ENCODE results near the gene ADAMTSL5.

Gene ADAMTSL5

GRCh38 chr19:1512671-1513498 lies at the start of gene ADAMTSL5:
TSS of gene ADAMTSL5 (minus strand) at chr19:1513019. CDS start at chr19:1510943, 2,076 bp downstream.
- no peak for TF ChIP-seq CTCF (conservative IDR thresholded peaks at IDR 0.05; ENCODE audit: low read length)
- H3K4me3 ChIP-seq (ENCODE audit: low read length): peak within 1 kb of the TSS; percentile 89
- DNase-seq (ENCODE audit: low read depth): peak; percentile 73

- no peak overlapping the region for H3K4me3 ChIP-seq (ENCODE audit: low read length)
- no peak for DNase-seq (ENCODE audit: low read depth)
- TF ChIP-seq CTCF (conservative IDR thresholded peaks at IDR 0.05; ENCODE audit: low read length): no peak
These were observed 48.5 kb upstream of the ADAMTSL5 start for GRCh38 chr19:1561236-1561842.

GRCh38 chr19:1560286-1560882 lies 47.6 kb upstream of the ADAMTSL5 start:
- no peak for TF ChIP-seq CTCF (conservative IDR thresholded peaks at IDR 0.05; ENCODE audit: low read length)
- no peak overlapping the region for H3K4me3 ChIP-seq (ENCODE audit: low read length)
- no peak for DNase-seq (ENCODE audit: low read depth)

- TF ChIP-seq CTCF (conservative IDR thresholded peaks at IDR 0.05; ENCODE audit: low read length): no peak
- no peak overlapping the region for H3K4me3 ChIP-seq (ENCODE audit: low read length)
- DNase-seq (ENCODE audit: low read depth): no peak
These were observed 45.7 kb upstream of the ADAMTSL5 start for GRCh38 chr19:1558552-1558951.

- no peak for TF ChIP-seq CTCF (conservative IDR thresholded peaks at IDR 0.05; ENCODE audit: low read length)
- no peak overlapping the region for H3K4me3 ChIP-seq (ENCODE audit: low read length)
- no peak for DNase-seq (ENCODE audit: low read depth)
These were observed 43.7 kb upstream of the ADAMTSL5 start for GRCh38 chr19:1556390-1557070.

GRCh38 chr19:1555487-1556389 lies 42.9 kb upstream of the ADAMTSL5 start:
- no peak for TF ChIP-seq CTCF (conservative IDR thresholded peaks at IDR 0.05; ENCODE audit: low read length)
- no peak overlapping the region for H3K4me3 ChIP-seq (ENCODE audit: low read length)
- DNase-seq (ENCODE audit: low read depth): no peak
